NB4 (cell line): ENCODE data around the gene GSK3B.
"Not testable (repeated sequence)": the region's sequence is repeated elsewhere in the genome, so short reads cannot be mapped to it uniquely, and the experiment has no call there.

Experiments used
- DNase-seq: peaks from one replicate; pipeline ENCODE4 v3.0.0; 2010; ENCODE audit warnings: low read depth
- H3K4me3 ChIP-seq: one replicate; pipeline ENCODE4 v1.5.1; 2011; ENCODE audit warnings: mild to moderate bottlenecking, low read depth, low read length, moderate library complexity
- CTCF ChIP-seq: IDR thresholded peaks from one replicate; pipeline ENCODE4 v1.5.1; 2012; ENCODE audit warnings: low read depth, low read length
- MAX ChIP-seq: IDR thresholded peaks from 2 replicates; pipeline ENCODE4 v1.6.1; 2011; ENCODE audit warnings: low read depth, low read length
- MYC ChIP-seq: IDR thresholded peaks from 2 replicates; pipeline ENCODE4 v1.6.1; 2011; ENCODE audit warnings: low read depth, low read length
- POLR2A ChIP-seq: IDR thresholded peaks from 2 replicates; pipeline ENCODE4 v1.6.1; 2011; ENCODE audit warnings: mild to moderate bottlenecking; ENCODE audit not compliant: insufficient read length; ENCODE audit errors: extremely low read depth

Gene GSK3B

GRCh38 chr3:119989981-119990655, 104.1 kb downstream of the GSK3B start:
- DNase-seq = no peak
- no peak overlapping the region for H3K4me3 ChIP-seq
- TF ChIP-seq POLR2A (no peak), MAX (no peak), CTCF (no peak), MYC (no peak)

GRCh38 chr3:119986812-119987211, 107.4 kb downstream of the GSK3B start:
- DNase-seq, H3K4me3 ChIP-seq: not testable (repeated sequence)

GRCh38 chr3:119981386-119981785, 112.9 kb downstream of the GSK3B start:
- no peak overlapping the region for H3K4me3 ChIP-seq
- TF ChIP-seq CTCF = no peak
- no peak for TF ChIP-seq POLR2A
- no peak for TF ChIP-seq MYC
- DNase-seq = no peak

- DNase-seq = no peak
- H3K4me3 ChIP-seq = no peak overlapping the region
- TF ChIP-seq MYC = no peak
- no peak for TF ChIP-seq POLR2A
- no peak for TF ChIP-seq CTCF
- no peak for TF ChIP-seq MAX
Observed at GRCh38 chr3:119978554-119979208, 115.6 kb downstream of the GSK3B start.

GRCh38 chr3:119977353-119977752, 116.9 kb downstream of the GSK3B start:
- DNase-seq = no peak
- H3K4me3 ChIP-seq = no peak overlapping the region
- TF ChIP-seq POLR2A (no peak), MYC (no peak), CTCF (no peak), MAX (no peak)

- H3K4me3 ChIP-seq = no peak overlapping the region
- TF ChIP-seq CTCF (no peak), MAX (no peak), MYC (no peak), POLR2A (no peak)
- no peak for DNase-seq
Observed at GRCh38 chr3:119976214-119976613, 118.0 kb downstream of the GSK3B start.
